ENCODE data around the gene LNPEP.

- no peak for TF ChIP-seq POLR2A (IDR thresholded peaks at IDR 0.05)
- TF ChIP-seq CTCF (IDR thresholded peaks at IDR 0.05), result no peak
Observed at GRCh38 chr5:96893342-96893741, 42.5 kb upstream of the LNPEP start.

Data from vagina (tissue), 2 donors.